Gastrocnemius medialis (tissue), 4 donors: Measurements from ENCODE around the gene CHTF8. TPM values are rescaled to one million over a fixed set of nuclear protein-coding genes. Genes with fewer than 3 reads are reported as not detected.

ENCODE experiments used
- ATAC-seq, 2 donors: fragments of 150-250 bp; one replicate each; pipeline ENCODE4 v1.9.1; 2016
- DNase-seq, 2 donors: peaks; one replicate each; pipeline ENCODE4 v3.0.0-alpha.2; 2019
- H3K27ac ChIP-seq, 4 donors: fragments of 200-600 bp; sonication (generic); 1 replicate in 1 of 4; 2 replicates in 3 of 4; pipeline ENCODE4 v1.5.1; 2016 to 2018; ENCODE audit warnings: mild to moderate bottlenecking in 2 of 4, moderate library complexity in 1 of 4
- H3K27me3 ChIP-seq, 3 donors: fragments of 200-600 bp; sonication (generic) in 2 of 3; 1 replicate in 1 of 3; 2 replicates in 2 of 3; pipeline versions ENCODE4 v1.5.1 to v1.6.0; 2016 to 2019; ENCODE audit warnings: mild to moderate bottlenecking in 1 of 3, moderate library complexity in 1 of 3
- H3K36me3 ChIP-seq, 2 donors: fragments of 200-600 bp; sonication (generic) in 1 of 2; one replicate each; pipeline ENCODE4 v1.5.1; 2017 to 2018
- H3K4me1 ChIP-seq, 2 donors: fragments of 200-600 bp; sonication (generic) in 1 of 2; one replicate each; pipeline ENCODE4 v1.5.1; 2016 to 2017; ENCODE audit warnings: mild to moderate bottlenecking in 2 of 2
- H3K4me3 ChIP-seq, 4 donors: fragments of 200-600 bp; sonication (generic) in 3 of 4; 1 replicate in 1 of 4; 2 replicates in 3 of 4; pipeline ENCODE4 v1.5.1; 2016 to 2019; ENCODE audit warnings: mild to moderate bottlenecking in 2 of 4
- H3K9me3 ChIP-seq, 3 donors: fragments of 200-600 bp; sonication (generic) in 2 of 3; 1 replicate in 1 of 3; 2 replicates in 2 of 3; pipeline ENCODE4 v1.5.1; 2016 to 2019
- CTCF ChIP-seq, 5 experiments: fragments of 450-650 bp in 3 of 5; fragments of 200-600 bp in 2 of 5; sonication (generic) in 2 of 5; IDR thresholded peaks in 4 of 5; conservative IDR thresholded peaks in 1 of 5; 1 replicate in 4 of 5; 2 replicates in 1 of 5; pipeline ENCODE4 v1.5.1; 2016 to 2019; ENCODE audit warnings: antibody characterized with exemption in 5 of 5, mild to moderate bottlenecking in 3 of 5, moderate library complexity in 3 of 5
- POLR2A ChIP-seq, 2 donors: fragments of 450-650 bp; IDR thresholded peaks; one replicate each; pipeline ENCODE4 v1.6.1; 2017; ENCODE audit warnings: antibody characterized with exemption in 2 of 2, mild to moderate bottlenecking in 2 of 2, moderate library complexity in 2 of 2
- in situ Hi-C, 4 donors: fragments of 200-750 bp; cut with MboI; loops; one replicate each; pipeline versions ENCODE4 v1.15.0 to v1.8.0; 2017; ENCODE audit warnings: low sequenced_read_pairs in 4 of 4
- intact Hi-C: fragments of 100-400 bp; cut with DNase I; formaldehyde crosslinking; loops from one replicate; pipeline ENCODE4 v1.15.1; 2023; ENCODE audit warnings: low total_unique reads
- total RNA-seq, 4 donors: library from RNA; depleted of rRNA; stranded (reverse); fragments of >200 nt; gene quantifications; one replicate each; pipeline versions ENCODE4 v1.1.0 to v1.2.3, GENCODE V29; 2016

The CHTF8 gene
- total RNA-seq, 4 donors from 2014 or later: 27.3 to 52.3 (median 34.8) TPM

- intact Hi-C loops: loop anchor here (2.0 kb wide), 2 partner anchors 221 to 275 kb away; no protein-coding TSS in a partner anchor
- no peak for DNase-seq
- in situ Hi-C loops: loop anchor here (5.0 to 25.0 kb wide), 4 partner anchors 219 to 599 kb away; partner anchors contain the start of gene ZFP90 (in 2 of the 4)
Observed at GRCh38 chr16:69123910-69124309, 8.5 kb downstream of the CHTF8 start.

GRCh38 chr16:69120096-69120664 lies 12.2 kb downstream of the CHTF8 start:
- H3K9me3 ChIP-seq: no peaks in the 10 kb centered on the region
- TF ChIP-seq POLR2A (IDR thresholded peaks at IDR 0.05): no peak
- TF ChIP-seq CTCF (IDR thresholded peaks at IDR 0.05 in 4 of 5, conservative IDR thresholded peaks at IDR 0.05 in 1 of 5): no peak
- H3K27ac ChIP-seq: no peak overlapping the region
- intact Hi-C loops: no loop called here
- H3K27me3 ChIP-seq: no peaks in the 10 kb centered on the region
- no peak for DNase-seq
- H3K4me1 ChIP-seq: peaks cover 24 to 28% of the 10 kb centered on the region in 2 donors
- ATAC-seq: no peak
- peaks cover 0 to 38% of the 10 kb centered on the region in 2 donors for H3K36me3 ChIP-seq
- in situ Hi-C loops: loop anchor here (5.0 to 25.0 kb wide), 4 partner anchors 215 to 595 kb away; partner anchors contain the start of gene ZFP90 (in 2 of the 4)
- H3K4me3 ChIP-seq: no peak overlapping the region

More at GRCh38 chr16:69123910-69124309, 8.5 kb downstream of the CHTF8 start:
- ATAC-seq: peak in 1 of 2 donors; percentile 62
- H3K4me3 ChIP-seq: no peak overlapping the region
- TF ChIP-seq POLR2A (IDR thresholded peaks at IDR 0.05): no peak
- peak; percentile 41 to 69 (median 65) for TF ChIP-seq CTCF (IDR thresholded peaks at IDR 0.05 in 4 of 5, conservative IDR thresholded peaks at IDR 0.05 in 1 of 5)
- no peak overlapping the region for H3K27ac ChIP-seq
- H3K4me1 ChIP-seq: peaks cover 6 to 7% of the 10 kb centered on the region in 2 donors
- no peaks in the 10 kb centered on the region for H3K27me3 ChIP-seq
- no peaks in the 10 kb centered on the region for H3K9me3 ChIP-seq
- H3K36me3 ChIP-seq: peaks cover 0 to 26% of the 10 kb centered on the region in 2 donors

DNA sequence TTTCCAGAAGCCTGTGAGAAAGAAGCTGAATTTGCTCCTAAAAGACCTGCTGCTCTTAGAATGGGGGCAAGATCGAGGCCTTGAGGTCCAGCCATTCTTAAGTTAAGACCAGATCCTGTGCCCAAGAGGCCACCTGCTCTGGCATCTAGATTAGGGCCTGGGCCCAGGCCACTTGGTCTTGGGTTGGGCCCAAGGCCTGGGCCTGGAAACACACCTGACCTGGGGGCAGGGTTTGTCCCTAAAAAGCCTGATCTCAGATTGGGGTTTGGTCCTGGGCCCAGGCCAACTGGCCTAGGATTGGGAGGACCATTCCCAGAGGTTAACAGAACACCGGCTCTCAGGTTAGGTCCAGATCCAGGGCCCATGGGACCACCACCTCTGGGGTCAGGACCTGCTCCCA lies 12.9 kb downstream of the CHTF8 start:
- no peak overlapping the region for H3K4me3 ChIP-seq
- intact Hi-C loops (no loop called here), in situ Hi-C loops (loop anchor here in 2 of 4 donors (25.0 kb wide), 1 partner anchor 582 kb away; the partner anchor contains the start of gene ZFP90 (in 2 of the 2))
- TF ChIP-seq POLR2A (IDR thresholded peaks at IDR 0.05) (no peak), CTCF (IDR thresholded peaks at IDR 0.05 in 4 of 5, conservative IDR thresholded peaks at IDR 0.05 in 1 of 5) (no peak)
- ATAC-seq (no peak), DNase-seq (no peak)
- peaks cover 0 to 39% of the 10 kb centered on the region in 2 donors for H3K36me3 ChIP-seq
- H3K9me3 ChIP-seq: no peaks in the 10 kb centered on the region
- H3K4me1 ChIP-seq: peaks cover 24 to 28% of the 10 kb centered on the region in 2 donors
- no peaks in the 10 kb centered on the region for H3K27me3 ChIP-seq
- peak overlapping the region in 1 of 4 donors; percentile 41 for H3K27ac ChIP-seq

- ATAC-seq: no peak
- H3K4me3 ChIP-seq: no peak overlapping the region
- H3K4me1 ChIP-seq: peaks cover 24 to 28% of the 10 kb centered on the region in 2 donors
- H3K36me3 ChIP-seq: peaks cover 0 to 45% of the 10 kb centered on the region in 2 donors
- in situ Hi-C loops (loop anchor here in 2 of 4 donors (25.0 kb wide), 1 partner anchor 582 kb away; the partner anchor contains the start of gene ZFP90 (in 2 of the 2)), intact Hi-C loops (no loop called here)
- TF ChIP-seq POLR2A (IDR thresholded peaks at IDR 0.05) (no peak), CTCF (IDR thresholded peaks at IDR 0.05 in 4 of 5, conservative IDR thresholded peaks at IDR 0.05 in 1 of 5) (no peak)
- DNase-seq: no peak
- no peak overlapping the region for H3K27ac ChIP-seq
- no peaks in the 10 kb centered on the region for H3K9me3 ChIP-seq
- no peaks in the 10 kb centered on the region for H3K27me3 ChIP-seq
Observed at GRCh38 chr16:69118994-69119393, 13.4 kb downstream of the CHTF8 start.
